Measurements from ENCODE around the gene SHANK1.

The SHANK1 gene

GRCh38 chr19:50710612-50711011 is 9.0 kb downstream of the SHANK1 start:
- DNase-seq: no peak

GRCh38 chr19:50710094-50710493 is 9.5 kb downstream of the SHANK1 start:
- no peak for DNase-seq

DNA sequence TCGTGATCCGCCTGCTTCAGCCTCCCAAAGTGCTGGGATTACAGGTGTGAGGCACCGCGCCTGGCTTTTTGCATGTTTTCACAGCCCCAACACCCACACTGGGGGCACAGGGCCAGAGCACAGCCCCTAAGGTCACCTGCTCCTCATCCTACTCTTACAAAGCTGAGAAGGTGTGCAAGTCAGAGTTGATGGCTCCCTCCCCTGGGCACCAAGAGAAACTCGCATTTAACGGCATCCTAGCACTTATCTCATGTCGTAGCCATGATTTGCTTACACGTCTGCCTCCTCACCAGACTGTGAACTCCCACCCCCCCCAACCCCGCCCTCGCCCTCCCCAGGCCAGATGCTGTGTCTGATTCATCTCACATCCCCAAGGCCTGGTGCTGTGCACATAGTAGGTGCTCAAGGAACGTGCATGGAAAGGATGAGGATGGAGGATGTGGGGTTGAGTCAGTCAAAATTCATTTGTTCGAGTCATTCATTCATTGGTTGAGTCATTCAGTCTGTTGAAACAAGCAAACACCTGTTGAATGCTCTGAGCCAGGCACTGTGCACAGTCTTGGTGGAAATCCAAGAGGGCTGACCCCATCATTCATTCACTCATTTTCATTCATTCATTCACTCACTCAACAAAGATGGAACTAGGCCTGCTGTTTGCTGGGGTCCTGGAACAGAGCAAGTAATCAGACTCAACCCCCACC is 11.3 kb downstream of the SHANK1 start:
- DNase-seq: no peak

DNA sequence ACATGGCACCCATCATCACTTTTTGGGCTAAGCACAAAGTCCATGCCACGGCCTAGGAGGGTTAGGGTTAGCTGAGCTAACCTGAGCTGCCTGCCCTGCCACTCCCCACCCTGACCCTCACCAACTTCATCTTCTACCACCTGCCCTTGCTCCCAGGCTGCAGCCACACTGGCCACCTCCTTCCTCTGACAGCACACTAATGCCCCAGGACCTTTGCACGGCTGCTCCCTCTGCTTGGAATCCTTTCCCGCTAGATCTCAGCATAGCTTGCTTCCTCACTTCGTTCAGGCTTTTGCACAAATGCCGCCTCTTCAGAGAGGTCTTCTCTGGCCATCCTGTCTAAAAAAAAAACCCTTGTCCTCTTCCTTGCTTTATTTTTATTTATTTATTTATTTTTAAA is 13.2 kb downstream of the SHANK1 start:
- DNase-seq: no peak

DNA sequence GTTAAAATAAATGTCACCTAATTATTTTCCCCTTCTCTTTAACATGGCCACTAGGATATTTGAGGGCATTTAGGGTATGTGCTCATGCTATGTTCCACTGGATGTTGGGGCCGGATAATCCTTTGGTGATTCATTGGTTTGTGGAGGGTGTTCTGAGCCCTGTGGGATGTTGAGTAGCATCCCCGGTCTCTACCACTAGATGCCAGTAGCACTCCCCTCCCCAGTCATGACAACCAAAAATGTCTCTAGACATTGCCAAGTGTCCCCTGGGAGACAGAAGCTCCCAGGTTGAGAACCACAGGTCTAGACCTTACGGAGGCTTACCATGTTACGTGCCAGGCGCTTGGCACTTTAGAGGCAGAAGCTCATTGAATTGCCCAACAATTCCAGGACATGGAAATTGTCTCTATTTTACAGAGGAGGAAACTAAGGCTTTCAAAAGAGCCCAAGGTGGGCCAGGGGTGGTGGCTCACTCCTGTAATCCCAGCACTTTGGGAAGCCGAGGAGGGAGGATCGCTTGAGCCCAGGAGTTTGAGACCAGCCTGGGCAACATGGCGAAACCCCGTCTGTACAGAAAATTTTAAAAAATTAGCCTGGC is 14.1 kb downstream of the SHANK1 start:
- DNase-seq: no peak

DNA sequence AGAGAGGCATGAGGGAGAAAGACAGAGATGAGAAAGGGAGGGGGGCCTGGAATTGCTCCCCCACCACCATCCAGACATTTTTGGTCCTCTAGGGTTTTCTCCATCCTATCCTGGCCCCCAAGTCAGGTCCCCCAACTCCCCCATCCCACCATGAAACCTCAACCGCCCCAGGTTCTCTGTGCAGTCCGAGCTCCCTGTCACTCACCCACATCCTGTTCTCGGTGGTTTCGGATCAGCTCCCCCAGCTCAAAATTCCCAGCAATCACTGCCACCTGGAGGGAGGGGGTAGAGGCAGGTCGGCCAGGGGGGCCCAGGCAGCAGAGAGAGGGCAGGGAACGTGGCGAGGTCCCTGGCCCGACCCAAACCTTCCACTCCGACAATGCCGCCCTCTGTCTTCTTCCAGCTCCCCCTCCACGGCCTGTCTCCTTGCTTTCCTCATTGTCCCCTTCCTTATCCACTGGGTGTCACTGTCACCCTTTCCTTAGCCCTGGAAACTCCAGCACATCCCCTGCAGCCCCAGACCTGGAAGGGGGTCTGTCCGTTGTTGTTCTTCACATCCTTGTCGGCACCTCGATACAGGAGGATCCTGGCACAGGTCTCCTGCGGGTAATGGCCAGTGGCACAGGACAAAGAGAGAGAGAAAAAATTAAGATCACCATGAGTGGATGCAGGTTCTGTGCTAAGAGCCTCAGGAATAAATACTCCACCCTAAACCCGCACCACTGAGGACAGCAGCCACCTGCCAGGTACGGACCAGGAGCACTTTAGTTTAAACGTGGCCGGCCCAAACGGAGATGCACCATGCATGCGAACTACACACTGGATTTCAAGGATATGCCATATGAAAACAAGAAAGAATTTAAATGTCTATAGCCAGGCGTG is 15.4 kb downstream of the SHANK1 start:
- DNase-seq: no peak

DNA sequence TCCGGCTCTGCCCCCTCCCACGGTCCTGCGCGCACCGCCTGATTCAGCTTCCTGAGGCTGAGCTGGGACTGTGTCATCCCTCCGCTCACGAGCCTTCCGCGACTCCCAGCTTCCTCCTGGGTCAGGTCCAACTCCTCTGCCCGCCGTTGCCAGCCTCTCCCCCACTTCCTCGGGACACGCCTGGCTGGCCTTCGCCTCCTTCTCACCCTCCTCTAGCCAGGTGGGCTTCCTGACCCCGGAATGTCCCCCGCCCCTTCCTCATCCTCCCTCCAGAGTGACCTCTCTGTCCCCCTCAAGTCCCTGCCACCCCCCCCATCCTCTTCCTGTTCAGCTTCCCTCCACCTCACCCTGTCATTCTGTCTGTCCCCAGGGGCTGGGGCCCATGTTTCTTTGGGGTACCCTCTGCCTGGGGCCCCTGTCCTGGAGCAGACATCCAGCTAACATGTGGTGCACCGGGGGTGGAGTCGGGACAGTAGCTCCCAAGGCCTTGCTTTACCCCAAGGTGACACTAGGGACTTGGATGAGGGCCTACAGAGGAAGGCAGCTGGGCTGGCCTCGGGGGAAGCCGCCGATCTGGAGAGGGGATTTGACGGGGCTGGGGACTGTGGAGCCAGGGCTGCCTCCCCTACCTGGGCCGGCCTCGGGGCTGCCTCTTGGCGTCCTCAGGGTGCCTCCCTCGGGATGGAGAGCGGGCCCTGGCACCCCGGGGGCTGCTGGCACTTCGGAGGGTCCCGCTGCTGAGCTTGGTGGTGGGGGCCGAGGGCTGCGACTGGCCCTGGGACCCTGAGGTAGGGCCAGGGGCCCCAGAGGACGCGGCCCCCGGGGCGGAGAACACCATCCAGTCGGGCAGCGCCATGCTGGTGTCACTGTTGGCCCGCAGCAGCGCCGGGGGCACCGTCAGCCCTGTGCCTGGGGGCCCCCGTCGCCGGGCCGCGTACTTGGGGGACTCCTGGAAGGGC is 16.5 kb downstream of the SHANK1 start:
- no peak for DNase-seq

- DNase-seq: no peak
Measured at GRCh38 chr19:50702158-50702870, 17.3 kb downstream of the SHANK1 start.

- DNase-seq: no peak
Measured at GRCh38 chr19:50701367-50701985, 18.1 kb downstream of the SHANK1 start.

DNA sequence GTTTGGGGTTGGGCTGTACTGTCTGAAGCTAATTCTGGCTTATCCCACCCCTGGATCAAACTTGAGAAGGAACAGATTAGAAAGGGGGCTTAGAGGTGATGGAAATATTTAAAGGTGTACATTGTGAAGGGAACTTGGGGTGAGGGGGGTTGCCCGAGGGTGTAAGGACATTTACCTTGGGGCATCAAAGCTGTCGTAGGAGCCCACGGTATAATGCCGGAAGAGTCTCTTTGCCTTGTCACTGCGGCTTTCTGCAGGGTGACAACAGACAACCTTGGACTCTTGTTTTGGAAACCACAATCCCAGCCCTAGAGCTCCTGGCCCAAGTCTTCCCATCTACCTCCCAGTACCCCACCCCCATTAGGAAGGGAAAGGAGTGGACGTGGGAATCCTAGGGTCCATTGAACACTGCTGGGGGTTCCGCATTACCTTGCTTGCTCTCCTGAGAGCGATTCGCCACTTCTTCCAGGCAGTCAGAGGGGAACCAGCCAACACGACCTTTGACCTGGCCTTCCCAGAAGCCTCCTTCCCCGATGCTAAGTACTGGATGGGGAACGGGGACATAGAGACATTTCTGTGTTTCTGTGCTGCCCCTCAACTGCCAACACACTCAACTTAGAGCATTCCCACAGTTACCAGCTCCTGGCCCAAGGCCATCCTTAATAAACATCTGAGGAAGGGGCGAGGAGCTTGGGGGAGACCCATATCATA is 22.0 kb downstream of the SHANK1 start:
- no peak for DNase-seq

- DNase-seq: no peak
Measured at GRCh38 chr19:50696094-50696483, 23.5 kb downstream of the SHANK1 start.

DNA sequence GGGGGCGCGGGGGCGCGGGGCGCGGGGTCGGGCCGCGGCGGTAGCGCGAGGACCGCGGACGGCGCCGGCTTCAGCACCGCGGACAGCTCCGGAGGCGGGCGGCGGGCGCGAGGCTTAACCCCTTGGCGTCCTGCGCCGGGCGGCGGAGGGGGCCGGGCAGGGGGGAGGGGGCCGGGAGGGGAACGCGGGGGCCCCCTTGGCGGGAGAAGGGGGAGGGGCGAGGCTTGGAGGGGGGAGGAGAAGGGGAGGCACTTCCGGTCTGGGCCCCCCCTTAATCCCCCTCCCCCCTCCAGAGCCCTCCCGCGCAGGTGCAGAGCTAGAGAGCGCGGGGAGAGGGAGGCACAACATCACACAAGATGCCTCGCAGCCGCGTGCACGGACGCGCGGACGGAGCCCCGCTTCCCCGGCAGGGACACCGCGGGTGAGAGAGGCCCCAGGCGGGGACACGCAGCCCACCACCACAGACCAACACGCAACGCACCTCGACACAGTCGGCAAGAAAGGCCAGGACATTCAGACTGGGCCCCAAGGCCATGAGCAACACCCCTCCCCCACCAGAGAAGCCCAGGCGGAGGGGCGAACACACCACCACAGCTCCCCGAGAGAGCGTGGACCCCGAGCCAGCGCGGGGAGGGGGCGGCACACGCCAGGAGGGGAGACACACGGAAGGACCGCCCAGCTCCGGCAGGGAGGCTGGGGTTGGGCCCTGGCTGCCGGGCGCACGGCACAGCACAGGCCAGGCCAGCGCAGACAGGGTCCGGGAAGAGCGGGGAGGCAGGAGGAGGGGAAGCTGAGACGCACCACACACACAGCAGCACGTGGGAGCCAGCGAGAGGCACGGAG is 24.1 kb downstream of the SHANK1 start:
- DNase-seq: no peak

GRCh38 chr19:50694815-50695145 is 24.8 kb downstream of the SHANK1 start:
- DNase-seq: no peak

GRCh38 chr19:50693064-50693975 is 26.3 kb downstream of the SHANK1 start:
- DNase-seq: no peak

DNA sequence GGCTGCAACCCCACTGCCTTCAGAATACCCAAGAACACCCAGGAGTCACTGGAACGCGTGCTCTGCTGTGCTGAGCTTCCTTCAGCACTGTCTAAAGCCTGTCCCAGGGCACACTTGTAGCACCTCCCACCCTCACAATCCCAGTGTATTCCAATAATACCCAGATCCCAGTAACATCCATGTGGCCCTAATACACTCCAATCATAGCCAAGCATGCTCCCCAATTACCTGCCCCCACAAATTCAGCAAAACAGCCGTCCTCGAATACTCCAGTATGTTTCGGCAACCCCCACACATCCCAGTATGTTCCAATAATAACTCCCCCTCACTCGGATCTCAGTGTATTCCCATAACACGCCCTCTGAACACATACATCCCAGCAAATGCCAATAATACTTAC is 29.2 kb downstream of the SHANK1 start:
- DNase-seq: no peak

DNA sequence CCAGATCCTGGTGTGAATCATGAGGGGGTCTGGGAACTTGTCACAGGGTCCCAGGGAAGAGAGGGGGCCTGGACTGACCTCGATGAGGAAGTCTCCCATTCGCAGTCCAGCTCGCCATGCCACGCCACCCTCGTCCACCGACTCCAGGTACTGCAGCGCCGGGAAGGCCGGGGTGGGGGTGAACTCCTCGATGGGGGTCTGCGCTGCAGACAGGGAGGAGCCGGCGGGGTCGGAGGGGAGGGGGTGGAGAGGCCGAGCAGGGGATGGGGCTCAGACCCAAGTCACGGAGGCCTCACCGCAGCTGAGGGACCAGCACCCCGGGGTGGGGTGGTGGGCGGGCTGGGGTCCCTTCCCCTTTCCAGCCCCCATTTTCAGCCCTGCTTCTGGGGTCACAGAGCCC is 30.8 kb downstream of the SHANK1 start:
- DNase-seq: no peak

DNA sequence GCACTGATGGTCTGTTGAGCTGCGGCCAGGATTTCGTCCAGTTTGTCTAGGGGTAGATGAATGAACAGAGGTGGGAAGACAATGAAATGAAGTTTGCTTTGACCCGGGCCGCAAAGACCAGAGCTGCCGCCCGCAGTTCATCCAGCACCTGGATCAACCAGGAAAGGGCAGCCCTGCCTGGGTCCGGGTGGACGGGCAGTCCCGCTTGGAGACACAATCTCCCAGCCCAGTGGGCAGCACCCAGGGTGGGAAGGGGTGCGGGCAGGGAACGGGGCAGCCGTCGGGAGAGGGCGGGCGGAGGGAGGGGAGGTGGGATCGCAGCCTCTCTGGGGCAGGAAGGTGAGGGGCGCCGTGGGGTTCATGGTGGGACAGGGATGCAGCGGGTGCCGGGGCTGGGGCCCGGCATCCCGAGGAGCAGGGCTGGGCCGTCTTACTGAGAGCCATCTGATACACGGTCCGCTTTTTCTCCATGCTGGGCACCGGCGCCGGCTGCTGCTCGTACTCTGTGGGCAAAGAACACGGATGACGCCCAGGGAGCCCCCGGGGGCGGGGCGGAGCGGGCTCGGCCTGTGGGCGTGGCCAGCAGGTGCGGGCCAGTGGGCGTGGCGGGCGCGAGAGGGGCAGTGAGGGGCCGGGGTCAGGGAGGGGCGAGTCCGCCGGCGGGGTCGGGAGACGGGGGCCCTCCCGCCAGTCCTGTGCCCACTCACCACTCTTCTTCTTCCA is 33.1 kb downstream of the SHANK1 start:
- no peak for DNase-seq

Measured in NCI-H2081 treated with DMSO at 0.1 percent for 48 hours (cell line).